Smooth muscle cell (in vitro differentiated cells): Measurements from ENCODE around the gene CCL1. TPM values are rescaled to one million over a fixed set of nuclear protein-coding genes. Genes with fewer than 3 reads are reported as not detected.
"Not testable (repeated sequence)": the region's sequence is repeated elsewhere in the genome, so short reads cannot be mapped to it uniquely, and the experiment has no call there.

Source experiments
- DNase-seq: peaks from one replicate; lab custom pipeline; 2025; ENCODE audit not compliant: unreplicated experiment; lab: John Stamatoyannopoulos, UW
- H2AFZ ChIP-seq: fragments of 200-600 bp; sonication (generic); 2 replicates; pipeline ENCODE4 v1.6.0; 2016; ENCODE audit warnings: antibody characterized with exemption, low read depth, mild to moderate bottlenecking
- H3F3A ChIP-seq: fragments of 200-600 bp; sonication (generic); 2 replicates; pipeline ENCODE4 v1.6.0; 2017; ENCODE audit warnings: antibody characterized with exemption, low read depth
- H3K27ac ChIP-seq: fragments of 200-600 bp; sonication (generic); 2 replicates; pipeline ENCODE4 v1.5.1; 2016; ENCODE audit warnings: low read depth, mild to moderate bottlenecking
- H3K27me3 ChIP-seq: fragments of 200-600 bp; sonication (generic); 2 replicates; pipeline ENCODE4 v1.6.1; 2016; ENCODE audit warnings: low read depth, mild to moderate bottlenecking
- H3K36me3 ChIP-seq: fragments of 200-600 bp; sonication (generic); 2 replicates; pipeline ENCODE4 v1.5.1; 2016; ENCODE audit warnings: low read depth
- H3K4me1 ChIP-seq: fragments of 200-600 bp; sonication (generic); 2 replicates; pipeline ENCODE4 v1.5.1; 2016; ENCODE audit warnings: low read depth
- H3K4me2 ChIP-seq: fragments of 200-600 bp; sonication (generic); 2 replicates; pipeline ENCODE4 v1.6.0; 2016; ENCODE audit warnings: mild to moderate bottlenecking
- H3K4me3 ChIP-seq: fragments of 200-600 bp; sonication (generic); 2 replicates; pipeline ENCODE4 v1.5.1; 2016; ENCODE audit warnings: mild to moderate bottlenecking
- H3K79me2 ChIP-seq: fragments of 200-600 bp; sonication (generic); 2 replicates; pipeline ENCODE4 v1.6.0; 2016; ENCODE audit warnings: low read depth, mild to moderate bottlenecking
- H3K9ac ChIP-seq: fragments of 200-600 bp; sonication (generic); 2 replicates; pipeline ENCODE4 v1.6.0; 2016; ENCODE audit warnings: low read depth
- H3K9me3 ChIP-seq: fragments of 200-600 bp; sonication (generic); replicated peaks from 2 replicates; pipeline ENCODE4 v1.5.1; 2016; ENCODE audit warnings: low read depth
- H4K20me1 ChIP-seq: fragments of 200-600 bp; sonication (generic); 2 replicates; pipeline ENCODE4 v1.6.0; 2016; ENCODE audit warnings: low read depth
- WGBS: methylation state at CpG from one replicate; pipeline ENCODE4 v1.1.7; 2016; ENCODE audit warnings: low lambda C conversion rate; 5-methylcytosine and 5-hydroxymethylcytosine counted together
- polyA plus RNA-seq: library from polyadenylated mRNA; unstranded; fragments of >200 nt; fragmentation: Nextera tagmentation; extraction: Ambion mirVana; gene quantifications from 2 replicates; pipeline ENCODE4 v1.2.1, GENCODE V29; 2016
- total RNA-seq: library from RNA; depleted of rRNA; stranded (reverse); fragments of >200 nt; gene quantifications from 2 replicates; pipeline ENCODE4 v1.2.3, GENCODE V29; 2014
- TF ChIP-seq, protein P1 (sequence below): fragments of 200-600 bp; sonication (generic); IDR thresholded peaks from 2 replicates; pipeline ENCODE4 v1.5.1; 2017; ENCODE audit warnings: borderline replicate concordance, mild to moderate bottlenecking, antibody characterized with exemption; ENCODE audit not compliant: insufficient read depth, poor library complexity, severe bottlenecking

CCL1 gene
- total and polyA plus RNA-seq, 2 experiments from 2014 or later = not detected

- WGBS = 81% methylated on average over 4 of the region's 4 CpGs
- Histone ChIP-seq H3K79me2 (no peaks in the 10 kb centered on the region), H3K4me1 (no peaks in the 10 kb centered on the region), H4K20me1 (no peaks in the 10 kb centered on the region), H3F3A (no peaks in the 10 kb centered on the region), H3K27ac (no peak overlapping the region), H3K9ac (no peak overlapping the region), H3K4me2 (no peak overlapping the region), H3K36me3 (no peaks in the 10 kb centered on the region), H3K4me3 (no peak overlapping the region), H3K27me3 (no peaks in the 10 kb centered on the region), H3K9me3 (no peaks in the 10 kb centered on the region), H2AFZ (no peak overlapping the region)
- no peak for DNase-seq
- TF ChIP-seq, protein P1, sequence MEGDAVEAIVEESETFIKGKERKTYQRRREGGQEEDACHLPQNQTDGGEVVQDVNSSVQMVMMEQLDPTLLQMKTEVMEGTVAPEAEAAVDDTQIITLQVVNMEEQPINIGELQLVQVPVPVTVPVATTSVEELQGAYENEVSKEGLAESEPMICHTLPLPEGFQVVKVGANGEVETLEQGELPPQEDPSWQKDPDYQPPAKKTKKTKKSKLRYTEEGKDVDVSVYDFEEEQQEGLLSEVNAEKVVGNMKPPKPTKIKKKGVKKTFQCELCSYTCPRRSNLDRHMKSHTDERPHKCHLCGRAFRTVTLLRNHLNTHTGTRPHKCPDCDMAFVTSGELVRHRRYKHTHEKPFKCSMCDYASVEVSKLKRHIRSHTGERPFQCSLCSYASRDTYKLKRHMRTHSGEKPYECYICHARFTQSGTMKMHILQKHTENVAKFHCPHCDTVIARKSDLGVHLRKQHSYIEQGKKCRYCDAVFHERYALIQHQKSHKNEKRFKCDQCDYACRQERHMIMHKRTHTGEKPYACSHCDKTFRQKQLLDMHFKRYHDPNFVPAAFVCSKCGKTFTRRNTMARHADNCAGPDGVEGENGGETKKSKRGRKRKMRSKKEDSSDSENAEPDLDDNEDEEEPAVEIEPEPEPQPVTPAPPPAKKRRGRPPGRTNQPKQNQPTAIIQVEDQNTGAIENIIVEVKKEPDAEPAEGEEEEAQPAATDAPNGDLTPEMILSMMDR = no peak
Observed at GRCh38 chr17:34347063-34347462, 16.0 kb downstream of the CCL1 start.

GRCh38 chr17:34341916-34342315, 21.1 kb downstream of the CCL1 start:
- TF ChIP-seq, protein P1 = no peak
- Histone ChIP-seq H3K9me3 (no peaks in the 10 kb centered on the region), H4K20me1 (no peaks in the 10 kb centered on the region), H3F3A (no peaks in the 10 kb centered on the region), H3K27ac (no peak overlapping the region), H3K79me2 (no peaks in the 10 kb centered on the region), H3K9ac (no peak overlapping the region), H3K4me1 (no peaks in the 10 kb centered on the region), H2AFZ (no peak overlapping the region), H3K36me3 (no peaks in the 10 kb centered on the region), H3K27me3 (no peaks in the 10 kb centered on the region), H3K4me2 (no peak overlapping the region), H3K4me3 (no peak overlapping the region)
- no peak for DNase-seq
- 84% methylated on average over 2 of the region's 2 CpGs for WGBS

DNA sequence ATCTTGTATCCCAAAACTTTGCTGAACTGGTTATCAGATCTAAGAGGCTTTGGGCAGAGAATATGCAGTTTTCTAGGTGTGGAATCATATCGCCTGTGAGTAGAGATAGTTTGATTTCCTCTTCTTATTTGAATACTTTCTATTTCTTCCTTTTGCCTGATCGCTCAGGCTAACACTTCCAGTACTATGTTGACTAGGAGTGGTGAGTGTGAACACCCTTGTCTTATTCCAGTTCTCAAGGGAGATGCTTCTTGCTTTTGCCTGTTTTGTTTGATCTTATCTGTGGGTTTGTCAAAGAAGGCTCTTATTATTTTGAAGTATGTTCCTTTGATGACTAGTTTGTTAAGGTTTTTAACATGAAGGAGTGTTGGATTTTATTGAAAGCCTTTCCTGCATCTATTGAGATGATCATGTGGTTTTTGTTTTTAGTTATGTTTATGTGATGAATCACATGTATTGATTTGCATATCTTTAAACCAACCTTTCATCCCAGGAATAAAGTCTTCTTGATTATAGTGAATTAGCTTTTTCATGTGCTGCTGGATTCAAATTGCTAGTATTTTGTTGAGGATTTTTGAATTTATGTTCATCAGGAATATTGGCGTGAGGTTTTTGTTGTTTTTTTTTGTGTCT, 23.8 kb downstream of the CCL1 start:
- Histone ChIP-seq H3K27me3 (no peaks in the 10 kb centered on the region), H3F3A (no peaks in the 10 kb centered on the region), H4K20me1 (no peaks in the 10 kb centered on the region), H3K4me3 (no peak overlapping the region), H3K27ac (no peak overlapping the region), H3K36me3 (no peaks in the 10 kb centered on the region), H3K9me3 (no peaks in the 10 kb centered on the region), H3K79me2 (no peaks in the 10 kb centered on the region), H3K9ac (no peak overlapping the region), H2AFZ (no peak overlapping the region), H3K4me2 (no peak overlapping the region), H3K4me1 (no peaks in the 10 kb centered on the region)
- no peak for DNase-seq
- 97% methylated on average over 3 of the region's 3 CpGs for WGBS
- TF ChIP-seq, protein P1 = no peak

GRCh38 chr17:34337701-34338100, 25.3 kb downstream of the CCL1 start:
- WGBS = 78% methylated on average over 1 of the region's 1 CpG
- TF ChIP-seq, protein P1 = no peak
- no peak for DNase-seq

DNA sequence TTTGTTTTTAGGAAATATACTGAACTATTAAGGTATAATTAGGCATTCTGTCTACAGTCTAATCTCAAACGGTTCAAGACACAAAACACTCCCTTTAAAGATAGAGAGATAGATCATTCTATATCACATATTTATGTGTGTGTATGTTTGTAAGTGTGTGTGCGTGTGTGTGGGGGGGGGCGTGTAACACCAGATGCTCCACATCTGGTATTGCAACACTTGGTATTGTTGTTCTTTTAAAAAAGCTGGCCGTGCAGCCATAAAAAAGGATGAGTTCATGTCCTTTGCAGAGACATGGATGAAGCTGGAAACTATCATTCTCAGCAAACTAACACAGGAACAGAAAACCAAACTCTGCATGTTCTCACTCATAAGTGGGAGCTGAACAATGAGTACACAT, 35.5 kb downstream of the CCL1 start:
- H2AFZ ChIP-seq, H3K27me3 ChIP-seq, H3K4me3 ChIP-seq, H3K27ac ChIP-seq, H3K4me1 ChIP-seq, H3K36me3 ChIP-seq, H3K9me3 ChIP-seq, H3K79me2 ChIP-seq, H3K4me2 ChIP-seq, H3K9ac ChIP-seq, H3F3A ChIP-seq, DNase-seq, H4K20me1 ChIP-seq: not testable (repeated sequence)
- 53% methylated on average over 4 of the region's 4 CpGs for WGBS

More at GRCh38 chr17:34337701-34338100, 25.3 kb downstream of the CCL1 start:
- no peaks in the 10 kb centered on the region for H3K79me2 ChIP-seq
- H3K27me3 ChIP-seq = no peaks in the 10 kb centered on the region
- no peak overlapping the region for H2AFZ ChIP-seq
- no peak overlapping the region for H3K27ac ChIP-seq
- H4K20me1 ChIP-seq = no peaks in the 10 kb centered on the region
- H3F3A ChIP-seq = no peaks in the 10 kb centered on the region
- H3K4me1 ChIP-seq = no peaks in the 10 kb centered on the region
- H3K4me2 ChIP-seq = no peak overlapping the region
- no peak overlapping the region for H3K9ac ChIP-seq
- no peaks in the 10 kb centered on the region for H3K9me3 ChIP-seq
- H3K4me3 ChIP-seq = no peak overlapping the region
- H3K36me3 ChIP-seq = no peaks in the 10 kb centered on the region
